Measurements from ENCODE around the gene TNPO3.

Gene TNPO3

GRCh38 chr7:128928882-128929788 lies 125.8 kb downstream of the TNPO3 start:
- no peak for DNase-seq (ENCODE audit: low spot score)
- Mint-ChIP-seq H3K9me3 (no peaks in the 10 kb centered on the region), H3K27ac (no peak overlapping the region), H3K4me1 (ENCODE audit: low read depth) (peaks cover 9% of the 10 kb centered on the region), H3K4me3 (no peak overlapping the region), H3K27me3 (ENCODE audit: low read depth) (peaks cover 13% of the 10 kb centered on the region), H3K36me3 (ENCODE audit: low read depth) (peaks cover 2% of the 10 kb centered on the region)

DNA sequence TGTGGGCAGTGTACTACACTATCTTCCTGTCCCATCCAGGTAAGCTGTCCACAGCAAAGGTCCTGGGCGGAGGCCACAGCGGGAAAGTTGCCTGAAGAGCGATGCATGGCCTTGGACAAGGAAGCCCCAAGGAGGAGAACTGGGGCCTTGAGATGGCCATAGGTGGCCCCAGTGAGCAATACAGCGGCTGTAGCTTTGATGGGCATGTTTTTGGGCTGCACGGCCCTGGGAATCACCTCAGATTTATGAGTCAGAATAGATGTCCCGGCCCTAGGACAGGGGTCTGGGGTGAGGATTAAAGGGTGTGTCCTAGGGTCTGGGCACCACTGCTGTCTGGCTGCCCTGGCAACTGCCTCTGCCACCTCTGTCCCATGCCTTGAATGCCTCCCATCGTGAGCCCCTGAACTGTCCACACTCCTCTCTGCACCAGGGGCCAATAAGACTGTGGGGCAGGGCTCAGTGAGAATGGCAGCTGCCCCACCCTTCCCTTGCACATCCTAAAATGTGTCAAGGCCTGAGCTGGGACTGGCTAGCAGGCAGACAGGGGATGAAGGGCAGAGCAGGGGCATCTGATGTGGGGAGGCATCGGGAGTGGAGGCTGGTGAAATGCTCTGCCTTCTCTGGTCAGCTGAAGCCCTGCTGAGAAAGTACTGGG lies 126.6 kb downstream of the TNPO3 start:
- Mint-ChIP-seq H3K4me1 (ENCODE audit: low read depth) (peaks cover 5% of the 10 kb centered on the region), H3K27ac (no peak overlapping the region), H3K36me3 (ENCODE audit: low read depth) (peaks cover 1% of the 10 kb centered on the region), H3K27me3 (ENCODE audit: low read depth) (peaks cover 17% of the 10 kb centered on the region), H3K4me3 (no peak overlapping the region), H3K9me3 (no peaks in the 10 kb centered on the region)
- DNase-seq (ENCODE audit: low spot score) = no peak

- no peak overlapping the region for H3K4me3 Mint-ChIP-seq
- no peak overlapping the region for H3K27ac Mint-ChIP-seq
- H3K36me3 Mint-ChIP-seq (ENCODE audit: low read depth) = no peaks in the 10 kb centered on the region
These were observed 130.0 kb downstream of the TNPO3 start for GRCh38 chr7:128924707-128925588.

DNA sequence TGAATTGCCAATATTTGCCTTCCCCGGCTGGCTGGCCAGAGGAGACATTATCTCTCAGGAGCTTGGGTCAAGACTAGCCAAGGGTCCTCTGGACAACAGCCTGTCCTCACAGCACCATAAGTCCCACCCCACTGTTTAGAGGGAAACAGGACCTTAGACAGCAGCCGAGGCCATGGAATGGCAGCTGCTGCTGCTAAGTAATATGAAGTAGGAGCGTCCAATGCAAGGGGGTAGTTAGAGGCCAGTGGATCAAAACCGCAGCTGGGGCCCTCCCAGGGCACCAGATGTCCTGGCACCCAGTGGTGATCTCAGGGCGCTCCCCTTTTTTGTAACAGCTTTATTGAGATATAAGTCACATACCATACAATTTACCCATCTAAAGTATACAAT lies 131.5 kb downstream of the TNPO3 start:
- Mint-ChIP-seq H3K9me3 (no peaks in the 10 kb centered on the region), H3K4me1 (ENCODE audit: low read depth) (no peaks in the 10 kb centered on the region), H3K36me3 (ENCODE audit: low read depth) (no peaks in the 10 kb centered on the region), H3K4me3 (no peak overlapping the region), H3K27me3 (ENCODE audit: low read depth) (peaks cover 45% of the 10 kb centered on the region), H3K27ac (no peak overlapping the region)
- no peak for DNase-seq (ENCODE audit: low spot score)

More at GRCh38 chr7:128924707-128925588, 130.0 kb downstream of the TNPO3 start:
- Mint-ChIP-seq H3K4me1 (ENCODE audit: low read depth) (no peaks in the 10 kb centered on the region), H3K27me3 (ENCODE audit: low read depth) (peaks cover 32% of the 10 kb centered on the region), H3K9me3 (no peaks in the 10 kb centered on the region)
- DNase-seq (ENCODE audit: low spot score) = no peak

DNA sequence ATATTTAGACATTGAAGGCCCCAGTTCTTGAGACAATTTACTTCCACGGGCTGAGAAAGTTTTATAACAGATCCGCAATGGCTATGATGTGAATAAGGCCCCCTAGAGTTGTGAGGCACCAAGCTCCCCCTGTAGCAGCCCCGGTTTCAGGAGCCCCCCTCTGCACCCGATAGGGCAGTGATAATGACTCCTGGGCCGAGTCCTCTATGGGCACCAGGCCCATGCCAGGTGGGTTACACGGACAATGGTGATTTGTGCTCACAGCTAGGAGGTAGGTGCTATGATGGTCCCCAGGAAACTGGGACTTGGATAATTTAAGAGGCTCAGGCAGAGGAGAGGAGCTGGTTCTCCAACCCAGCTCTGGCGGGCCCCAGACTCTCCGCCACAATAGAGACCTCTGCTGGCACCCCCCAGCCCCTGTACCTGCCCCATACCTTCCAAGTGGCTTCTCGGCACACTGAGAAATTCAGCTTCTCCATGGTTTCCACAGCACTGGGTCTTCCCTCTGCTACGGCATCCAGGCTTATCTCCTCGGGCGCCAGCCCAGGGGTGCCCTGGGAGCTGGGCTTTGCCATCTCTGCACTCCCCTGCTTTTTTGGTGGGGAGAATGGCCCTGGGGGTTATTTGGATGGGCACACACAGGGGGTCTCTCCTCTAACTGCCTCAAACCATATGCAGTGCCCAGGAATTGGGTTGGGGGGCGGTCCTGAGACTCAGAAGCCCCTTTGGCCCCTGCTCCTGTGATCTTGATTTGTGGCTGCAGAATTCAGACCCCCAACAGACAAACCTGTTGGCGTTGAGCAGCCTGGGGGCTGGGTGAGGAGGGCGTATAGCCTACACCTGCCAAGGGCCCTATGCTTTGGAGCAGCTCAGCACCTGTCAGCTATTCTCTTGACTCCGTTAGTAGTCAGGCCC lies 132.2 kb downstream of the TNPO3 start:
- no peaks in the 10 kb centered on the region for H3K4me1 Mint-ChIP-seq (ENCODE audit: low read depth)
- no peak overlapping the region for H3K4me3 Mint-ChIP-seq
- DNase-seq (ENCODE audit: low spot score) = no peak
- no peaks in the 10 kb centered on the region for H3K36me3 Mint-ChIP-seq (ENCODE audit: low read depth)
- no peak overlapping the region for H3K27ac Mint-ChIP-seq
- H3K9me3 Mint-ChIP-seq = no peaks in the 10 kb centered on the region
- H3K27me3 Mint-ChIP-seq (ENCODE audit: low read depth) = peaks cover 49% of the 10 kb centered on the region

DNA sequence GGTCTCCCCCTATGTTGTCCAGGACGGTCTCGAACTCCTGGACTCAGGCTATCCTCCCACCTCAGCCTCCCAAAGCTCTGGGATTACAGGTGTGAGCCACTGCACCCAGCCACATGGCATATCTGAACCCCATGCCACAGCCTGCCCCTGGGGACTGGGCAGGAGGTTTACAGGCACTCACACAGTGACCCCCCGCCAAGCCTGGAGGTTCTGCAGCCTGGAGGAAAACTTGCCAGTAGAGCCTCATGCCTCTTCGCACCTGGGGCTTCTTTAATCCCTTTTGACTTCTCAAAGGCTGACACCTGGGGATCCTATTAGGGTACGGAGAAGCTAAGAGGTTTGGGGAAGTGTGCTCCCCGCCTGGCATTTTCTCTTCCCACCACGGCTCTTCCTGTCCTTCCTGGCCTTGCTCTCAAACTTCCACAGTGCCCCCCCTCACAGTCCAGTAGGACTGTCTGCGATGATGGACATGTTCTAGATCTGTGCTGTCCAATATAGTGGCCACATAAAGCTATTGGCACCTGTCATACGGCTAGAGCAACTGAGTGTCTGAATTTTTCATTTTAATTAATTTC lies 133.0 kb downstream of the TNPO3 start:
- peaks cover 55% of the 10 kb centered on the region for H3K27me3 Mint-ChIP-seq (ENCODE audit: low read depth)

DNA sequence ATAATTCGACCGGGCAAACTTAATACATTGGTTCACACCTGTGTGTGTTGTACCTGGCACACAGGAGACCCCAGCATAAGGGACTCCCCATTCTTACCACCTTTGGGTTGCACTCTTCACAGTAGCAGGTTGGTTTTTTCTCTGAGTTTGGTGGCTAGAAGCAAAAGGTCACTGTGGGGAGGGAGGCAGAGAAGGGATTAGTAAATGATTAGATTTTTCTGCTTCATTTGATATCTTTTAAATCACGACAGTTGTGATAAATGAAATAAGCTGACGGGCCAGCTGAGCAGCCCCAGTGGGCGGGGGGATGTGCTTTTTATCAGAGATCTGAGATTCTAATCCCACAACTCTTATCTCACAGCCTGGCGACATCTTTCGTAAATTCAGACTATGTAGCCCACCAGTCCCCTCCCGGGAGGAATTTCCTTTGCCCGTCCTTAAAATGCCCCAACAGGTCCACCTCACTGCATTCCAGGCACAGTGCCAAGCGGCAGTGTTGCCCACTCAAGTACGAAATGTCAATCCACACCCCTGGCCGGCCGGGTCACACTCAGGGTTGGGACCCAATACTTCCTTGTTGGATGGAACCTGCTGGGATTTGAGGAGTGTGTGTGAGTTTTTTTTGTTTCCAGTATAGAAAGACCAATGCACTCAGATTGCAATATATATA lies 133.9 kb downstream of the TNPO3 start:
- Mint-ChIP-seq H3K27ac (no peak overlapping the region), H3K36me3 (ENCODE audit: low read depth) (no peaks in the 10 kb centered on the region), H3K4me3 (no peak overlapping the region), H3K9me3 (no peaks in the 10 kb centered on the region), H3K27me3 (ENCODE audit: low read depth) (peaks cover 60% of the 10 kb centered on the region), H3K4me1 (ENCODE audit: low read depth) (no peaks in the 10 kb centered on the region)
- no peak for DNase-seq (ENCODE audit: low spot score)

More for the DNA sequence above, 133.0 kb downstream of the TNPO3 start:
- H3K9me3 Mint-ChIP-seq = no peaks in the 10 kb centered on the region
- DNase-seq (ENCODE audit: low spot score) = no peak
- H3K36me3 Mint-ChIP-seq (ENCODE audit: low read depth) = no peaks in the 10 kb centered on the region
- H3K4me3 Mint-ChIP-seq = no peak overlapping the region
- H3K4me1 Mint-ChIP-seq (ENCODE audit: low read depth) = no peaks in the 10 kb centered on the region
- H3K27ac Mint-ChIP-seq = no peak overlapping the region

DNA sequence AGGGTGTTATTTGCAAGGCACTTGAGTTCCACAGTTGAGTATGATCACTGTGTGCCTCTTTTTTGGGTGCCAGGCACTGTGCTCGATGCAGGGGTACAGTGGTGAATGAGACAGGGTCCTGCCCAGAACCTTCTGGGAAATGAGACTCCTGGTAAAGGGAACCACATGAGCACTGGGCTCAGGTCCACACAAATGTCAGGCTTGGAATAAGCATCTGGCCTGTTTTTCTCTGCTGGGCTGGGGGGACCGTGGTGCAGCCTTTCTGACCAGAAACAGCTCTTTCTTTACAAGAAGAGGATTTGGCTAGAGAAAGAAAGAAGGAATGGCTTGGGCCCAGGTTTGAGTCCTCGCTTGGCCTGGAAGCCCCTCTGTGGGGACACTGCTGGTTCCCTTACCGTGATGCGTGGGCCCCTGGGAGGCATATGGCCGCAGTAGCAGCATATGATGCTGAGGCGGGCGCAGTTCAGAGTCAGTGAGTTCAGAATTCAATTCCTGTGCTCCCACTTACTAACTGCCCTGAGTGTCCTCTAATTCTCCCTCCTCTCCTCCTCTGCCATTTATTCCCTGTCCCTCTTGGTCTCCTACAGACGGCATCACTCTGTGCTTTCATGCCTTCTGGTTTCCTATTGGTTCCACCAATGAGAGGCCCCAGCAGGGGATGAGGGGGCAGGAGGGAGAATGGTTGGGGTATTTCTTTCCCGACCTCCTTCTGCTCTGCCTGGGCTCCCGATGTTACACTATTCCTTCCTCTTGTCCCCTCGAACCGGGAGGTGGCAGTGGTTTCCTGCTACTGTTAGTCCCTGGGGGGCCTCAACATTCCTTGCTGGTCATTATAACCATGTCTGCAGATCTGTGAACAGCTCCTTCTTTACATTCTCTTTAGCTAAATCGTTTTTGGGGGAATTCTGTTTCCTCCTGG lies 134.8 kb downstream of the TNPO3 start:
- DNase-seq (ENCODE audit: low spot score) = no peak
- Mint-ChIP-seq H3K36me3 (ENCODE audit: low read depth) (no peaks in the 10 kb centered on the region), H3K4me3 (no peak overlapping the region), H3K4me1 (ENCODE audit: low read depth) (peaks cover 3% of the 10 kb centered on the region), H3K9me3 (no peaks in the 10 kb centered on the region), H3K27ac (no peak overlapping the region), H3K27me3 (ENCODE audit: low read depth) (peaks cover 62% of the 10 kb centered on the region)

DNA sequence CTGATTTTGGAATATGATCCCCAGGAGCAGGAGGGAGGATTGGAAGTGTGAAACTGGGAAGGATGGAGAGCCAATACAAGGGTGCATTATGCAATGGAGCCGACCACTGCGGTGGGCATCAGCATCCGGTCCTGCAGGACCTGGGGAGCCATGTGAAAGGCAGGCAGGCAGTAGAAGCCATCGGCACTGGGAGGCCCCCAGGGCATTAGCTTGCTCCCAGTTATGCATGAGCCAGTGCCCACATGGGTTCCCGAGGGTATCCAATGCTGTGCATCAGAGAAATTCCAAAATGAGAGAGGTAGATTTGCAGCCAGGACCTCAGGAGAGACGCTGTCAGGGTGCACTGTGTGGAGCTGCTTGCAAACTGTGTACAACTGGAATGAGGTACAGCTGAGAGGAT lies 135.7 kb downstream of the TNPO3 start:
- peaks cover 3% of the 10 kb centered on the region for H3K4me1 Mint-ChIP-seq (ENCODE audit: low read depth)
- no peaks in the 10 kb centered on the region for H3K36me3 Mint-ChIP-seq (ENCODE audit: low read depth)
- H3K27ac Mint-ChIP-seq = no peak overlapping the region
- H3K27me3 Mint-ChIP-seq (ENCODE audit: low read depth) = peaks cover 62% of the 10 kb centered on the region
- no peak overlapping the region for H3K4me3 Mint-ChIP-seq
- DNase-seq (ENCODE audit: low spot score) = no peak
- no peaks in the 10 kb centered on the region for H3K9me3 Mint-ChIP-seq

GRCh38 chr7:128918016-128918665 lies 136.8 kb downstream of the TNPO3 start:
- DNase-seq (ENCODE audit: low spot score) = no peak
- H3K4me3 Mint-ChIP-seq = no peak overlapping the region
- H3K9me3 Mint-ChIP-seq = no peaks in the 10 kb centered on the region
- peaks cover 61% of the 10 kb centered on the region for H3K27me3 Mint-ChIP-seq (ENCODE audit: low read depth)
- H3K27ac Mint-ChIP-seq = no peak overlapping the region
- peaks cover 3% of the 10 kb centered on the region for H3K4me1 Mint-ChIP-seq (ENCODE audit: low read depth)
- H3K36me3 Mint-ChIP-seq (ENCODE audit: low read depth) = no peaks in the 10 kb centered on the region

DNA sequence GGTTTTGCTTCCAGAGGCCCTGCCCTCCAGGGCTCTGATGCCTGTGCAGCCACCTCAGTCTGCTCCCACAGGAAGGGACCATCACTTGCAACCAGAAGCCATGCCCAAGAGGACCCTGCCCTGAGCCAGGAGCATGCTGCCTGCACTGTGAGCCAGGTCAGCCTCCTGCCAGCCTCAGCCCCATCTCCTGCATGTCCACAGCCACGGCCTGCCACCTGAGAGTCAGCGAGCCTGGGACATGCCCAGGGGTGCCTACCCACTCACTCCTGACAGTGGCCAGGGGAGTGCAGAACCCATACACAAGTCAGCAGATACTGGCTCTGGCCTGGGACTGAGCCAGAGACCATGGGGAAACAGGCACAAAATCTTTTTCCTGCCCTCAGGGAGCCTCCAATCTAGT lies 137.8 kb downstream of the TNPO3 start:
- H3K9me3 Mint-ChIP-seq = no peaks in the 10 kb centered on the region
- DNase-seq (ENCODE audit: low spot score) = no peak
- H3K27ac Mint-ChIP-seq = no peak overlapping the region

More for the DNA sequence above, 137.8 kb downstream of the TNPO3 start:
- Mint-ChIP-seq H3K4me1 (ENCODE audit: low read depth) (peaks cover 3% of the 10 kb centered on the region), H3K36me3 (ENCODE audit: low read depth) (no peaks in the 10 kb centered on the region), H3K27me3 (ENCODE audit: low read depth) (peaks cover 62% of the 10 kb centered on the region), H3K4me3 (no peak overlapping the region)

Data from T-helper 2 cell treated with Interferon-gamma antibody and Interleukin-4, amounts not matched to agents 5 μg/mL and 100 μg/mL, for 36 hours (primary cell).